Loucy (cell line): ENCODE data around the gene PLAU.

Experiments used
- EZH2phosphoT487 ChIP-seq: fragments of 200-600 bp; IDR thresholded peaks from 2 replicates; pipeline ENCODE4 v1.6.1; 2018; ENCODE audit warnings: antibody characterized with exemption, mild to moderate bottlenecking, moderate library complexity, borderline replicate concordance
- TF ChIP-seq, protein P1 (sequence below): fragments of 200-600 bp; sonication (generic); conservative IDR thresholded peaks from 2 replicates; pipeline ENCODE4 v1.5.1; 2014; ENCODE audit warnings: mild to moderate bottlenecking, antibody characterized with exemption, low read length

- TF ChIP-seq, protein P1, sequence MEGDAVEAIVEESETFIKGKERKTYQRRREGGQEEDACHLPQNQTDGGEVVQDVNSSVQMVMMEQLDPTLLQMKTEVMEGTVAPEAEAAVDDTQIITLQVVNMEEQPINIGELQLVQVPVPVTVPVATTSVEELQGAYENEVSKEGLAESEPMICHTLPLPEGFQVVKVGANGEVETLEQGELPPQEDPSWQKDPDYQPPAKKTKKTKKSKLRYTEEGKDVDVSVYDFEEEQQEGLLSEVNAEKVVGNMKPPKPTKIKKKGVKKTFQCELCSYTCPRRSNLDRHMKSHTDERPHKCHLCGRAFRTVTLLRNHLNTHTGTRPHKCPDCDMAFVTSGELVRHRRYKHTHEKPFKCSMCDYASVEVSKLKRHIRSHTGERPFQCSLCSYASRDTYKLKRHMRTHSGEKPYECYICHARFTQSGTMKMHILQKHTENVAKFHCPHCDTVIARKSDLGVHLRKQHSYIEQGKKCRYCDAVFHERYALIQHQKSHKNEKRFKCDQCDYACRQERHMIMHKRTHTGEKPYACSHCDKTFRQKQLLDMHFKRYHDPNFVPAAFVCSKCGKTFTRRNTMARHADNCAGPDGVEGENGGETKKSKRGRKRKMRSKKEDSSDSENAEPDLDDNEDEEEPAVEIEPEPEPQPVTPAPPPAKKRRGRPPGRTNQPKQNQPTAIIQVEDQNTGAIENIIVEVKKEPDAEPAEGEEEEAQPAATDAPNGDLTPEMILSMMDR = no peak
- no peak for TF ChIP-seq EZH2phosphoT487
Observed at GRCh38 chr10:73965890-73966768, 55.2 kb downstream of the PLAU start.
